Prostate gland (tissue), 2 donors: Measurements from ENCODE around the gene NFKB1. TPM values are rescaled to one million over a fixed set of nuclear protein-coding genes. Genes with fewer than 3 reads are reported as not detected.
"Not testable (repeated sequence)": the region's sequence is repeated elsewhere in the genome, so short reads cannot be mapped to it uniquely, and the experiment has no call there.

Experiments
- DNase-seq: peaks from one replicate; pipeline ENCODE4 v3.0.0-alpha.2; 2019; ENCODE audit warnings: low spot score
- H3K27ac ChIP-seq, 2 donors: fragments of 200-600 bp; sonication (generic); 2 replicates each; pipeline ENCODE4 v1.5.1; 2017 to 2019
- H3K27me3 ChIP-seq: fragments of 200-600 bp; sonication (generic); replicated peaks from 2 replicates; pipeline ENCODE4 v1.5.1; 2019; ENCODE audit not compliant: insufficient read depth
- H3K36me3 ChIP-seq, 2 donors: fragments of 200-600 bp; sonication (generic); 1 replicate in 1 of 2; 2 replicates in 1 of 2; pipeline versions ENCODE4 v1.5.1 to v1.8.1; 2017 to 2019
- H3K4me1 ChIP-seq: fragments of 200-600 bp; sonication (generic); replicated peaks from 2 replicates; pipeline ENCODE4 v1.5.1; 2019
- H3K4me3 ChIP-seq, 2 donors: fragments of 200-600 bp; sonication (generic); 2 replicates each; pipeline ENCODE4 v1.5.1; 2017 to 2019
- H3K9me3 ChIP-seq: fragments of 200-600 bp; sonication (generic); 2 replicates; pipeline ENCODE4 v1.5.1; 2017
- CTCF ChIP-seq, 4 experiments: fragments of 200-600 bp in 2 of 4; fragments of 450-650 bp in 2 of 4; sonication (generic) in 2 of 4; IDR thresholded peaks; 1 replicate in 3 of 4; 2 replicates in 1 of 4; pipeline ENCODE4 v1.5.1; 2016 to 2019; ENCODE audit warnings: antibody characterized with exemption in 4 of 4, mild to moderate bottlenecking in 2 of 4, moderate library complexity in 2 of 4
- POLR2A ChIP-seq: fragments of 450-650 bp; IDR thresholded peaks from one replicate; pipeline ENCODE4 v1.6.1; 2016; ENCODE audit warnings: antibody characterized with exemption, mild to moderate bottlenecking
- POLR2AphosphoS5 ChIP-seq: sonication (generic); formaldehyde crosslinking; IDR thresholded peaks from one replicate; pipeline ENCODE4 v1.6.1; 2017; ENCODE audit warnings: antibody characterized with exemption
- WGBS: methylation state at CpG from one replicate; pipeline ENCODE4 v1.1.5; 2018; 5-methylcytosine and 5-hydroxymethylcytosine counted together
- intact Hi-C: fragments of 100-400 bp; cut with DNase I; formaldehyde crosslinking; loops from one replicate; pipeline ENCODE4 v1.14.2; 2022
- total RNA-seq, 2 donors: library from RNA; depleted of rRNA; stranded (reverse); fragments of >200 nt; gene quantifications; one replicate each; pipeline ENCODE4 v1.1.0, GENCODE V29; 2016

The NFKB1 gene
- total RNA-seq, 2 donors from 2014 or later, result 32.3 to 35.4 TPM

DNA sequence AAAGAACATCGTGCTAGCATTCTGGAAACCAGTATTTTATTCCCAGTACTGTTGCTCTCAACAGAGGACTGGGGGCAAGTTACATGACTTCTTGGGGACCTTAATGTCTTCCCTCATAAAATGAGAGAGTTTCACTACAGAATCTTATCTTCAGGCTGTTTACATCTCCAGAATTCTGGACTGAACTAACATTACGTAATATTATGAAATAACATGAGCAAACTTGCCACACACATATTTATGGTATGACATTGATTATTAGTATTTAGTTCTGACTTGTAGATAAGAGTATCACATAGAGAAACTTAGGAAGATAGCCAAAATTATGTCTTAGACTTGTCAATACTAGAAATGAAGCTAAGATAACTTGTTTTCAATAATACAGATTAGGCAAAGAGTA is 68.0 kb downstream of the NFKB1 start:
- no peak for TF ChIP-seq CTCF (IDR thresholded peaks at IDR 0.05)
- no peak for TF ChIP-seq POLR2A
- TF ChIP-seq POLR2AphosphoS5, result no peak
- 56% methylated on average over 2 of the region's 2 CpGs for WGBS
- no peak overlapping the region for H3K27ac ChIP-seq

DNA sequence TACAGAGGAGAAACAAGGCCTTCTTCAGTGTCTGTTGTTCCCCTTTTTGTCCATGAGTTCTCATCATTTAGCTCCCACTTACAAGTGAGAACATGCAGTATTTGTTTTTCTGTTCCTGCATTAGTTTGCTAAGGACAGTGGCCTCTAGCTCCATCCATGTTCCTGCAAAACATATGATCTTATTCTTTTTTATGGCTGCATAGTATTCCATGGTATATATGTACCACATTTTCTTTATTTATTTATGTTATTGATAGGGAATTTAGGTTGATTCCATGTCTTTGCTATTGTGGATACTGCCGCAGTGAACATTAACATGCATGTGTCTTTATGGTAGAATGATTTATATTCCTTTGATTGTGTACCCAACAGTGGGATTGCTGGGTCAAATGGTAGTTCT is 69.1 kb downstream of the NFKB1 start:
- H3K36me3 ChIP-seq, intact Hi-C loops, H3K4me1 ChIP-seq, H3K27ac ChIP-seq, H3K9me3 ChIP-seq, DNase-seq, H3K27me3 ChIP-seq, H3K4me3 ChIP-seq: not testable (repeated sequence)
- WGBS, result 90% methylated on average over 1 of the region's 1 CpG

More for the DNA sequence above, 68.0 kb downstream of the NFKB1 start:
- intact Hi-C loops, result no loop called here
- Histone ChIP-seq H3K36me3 (no peaks in the 10 kb centered on the region), H3K9me3 (no peaks in the 10 kb centered on the region), H3K4me3 (no peak overlapping the region), H3K27me3 (no peaks in the 10 kb centered on the region), H3K4me1 (no peaks in the 10 kb centered on the region)
- no peak for DNase-seq

- no peak for TF ChIP-seq CTCF (IDR thresholded peaks at IDR 0.05)
- no peak for TF ChIP-seq POLR2A
- TF ChIP-seq POLR2AphosphoS5, result no peak
- no peak for DNase-seq
- intact Hi-C loops, result no loop called here
Observed at GRCh38 chr4:102572452-102572851, 71.3 kb downstream of the NFKB1 start.

GRCh38 chr4:102574317-102574716 is 73.2 kb downstream of the NFKB1 start:
- Histone ChIP-seq H3K27ac (no peak overlapping the region), H3K9me3 (no peaks in the 10 kb centered on the region), H3K4me3 (no peak overlapping the region), H3K36me3 (no peaks in the 10 kb centered on the region), H3K27me3 (no peaks in the 10 kb centered on the region), H3K4me1 (peaks cover 6% of the 10 kb centered on the region)
- WGBS, result 81% methylated on average over 2 of the region's 2 CpGs
- DNase-seq, result no peak
- intact Hi-C loops, result no loop called here
- TF ChIP-seq POLR2AphosphoS5 (no peak), POLR2A (no peak), CTCF (IDR thresholded peaks at IDR 0.05) (no peak)

More at GRCh38 chr4:102572452-102572851, 71.3 kb downstream of the NFKB1 start:
- WGBS, result 64% methylated on average over 3 of the region's 3 CpGs
- Histone ChIP-seq H3K4me1 (peaks cover 6% of the 10 kb centered on the region), H3K36me3 (no peaks in the 10 kb centered on the region), H3K4me3 (no peak overlapping the region), H3K9me3 (no peaks in the 10 kb centered on the region), H3K27me3 (no peaks in the 10 kb centered on the region), H3K27ac (no peak overlapping the region)

- H3K27me3 ChIP-seq, result no peaks in the 10 kb centered on the region
- H3K36me3 ChIP-seq, result no peaks in the 10 kb centered on the region
- H3K4me3 ChIP-seq, result no peak overlapping the region
- H3K27ac ChIP-seq, result peak overlapping the region; percentile 1 to 15
- TF ChIP-seq CTCF (IDR thresholded peaks at IDR 0.05) (no peak), POLR2AphosphoS5 (peak; percentile 81)
- intact Hi-C loops, result no loop called here
- peak; percentile 14 for DNase-seq
- H3K4me1 ChIP-seq, result peaks cover 6% of the 10 kb centered on the region
- WGBS, result 47% methylated on average over 6 of the region's 6 CpGs
- no peaks in the 10 kb centered on the region for H3K9me3 ChIP-seq
Observed at GRCh38 chr4:102575369-102576129, 74.4 kb downstream of the NFKB1 start.
